EL (cell line): ENCODE measurements around the gene GSTO2.

Source experiments
- DNase-seq: peaks from one replicate; pipeline ENCODE4 v3.0.0-alpha.2; 2016

Gene GSTO2

GRCh38 chr10:104254493-104255310 is 14.3 kb upstream of the GSTO2 start, which contains the start of gene GSTO1:
GSTO1 (plus strand) TSS chr10:104254892; CDS start chr10:104254929, 37 bp downstream.
- peak; percentile 87 for DNase-seq

GRCh38 chr10:104255311-104255981 is 13.5 kb upstream of the GSTO2 start:
- DNase-seq, result peak; percentile 82

- DNase-seq, result peak; percentile 14
These were observed 12.5 kb upstream of the GSTO2 start for GRCh38 chr10:104256335-104256961.

GRCh38 chr10:104257235-104257634 is 11.7 kb upstream of the GSTO2 start:
- no peak for DNase-seq

- no peak for DNase-seq
These were observed 10.8 kb upstream of the GSTO2 start for GRCh38 chr10:104258209-104258608.

- DNase-seq, result no peak
These were observed 9.5 kb upstream of the GSTO2 start for GRCh38 chr10:104259456-104259855.

- DNase-seq, result peak; percentile 19
These were observed 8.8 kb upstream of the GSTO2 start for GRCh38 chr10:104259999-104260774.

GRCh38 chr10:104260775-104261115 is 8.2 kb upstream of the GSTO2 start:
- peak; percentile 65 for DNase-seq

GRCh38 chr10:104262055-104262454 is 6.9 kb upstream of the GSTO2 start:
- DNase-seq, result no peak

- DNase-seq, result no peak
These were observed 4.2 kb upstream of the GSTO2 start for GRCh38 chr10:104264783-104265182.

- DNase-seq, result no peak
These were observed 1.1 kb upstream of the GSTO2 start for GRCh38 chr10:104267721-104268404.

- DNase-seq, result no peak
These were observed 625 bp upstream of the GSTO2 start for GRCh38 chr10:104268405-104268712.

GRCh38 chr10:104273286-104273685 is 4.3 kb downstream of the GSTO2 start:
- DNase-seq, result peak; percentile 55

- DNase-seq, result no peak
These were observed 5.1 kb downstream of the GSTO2 start for GRCh38 chr10:104273899-104274575.

- DNase-seq, result peak; percentile 44
These were observed 6.1 kb downstream of the GSTO2 start for GRCh38 chr10:104274762-104275721.

GRCh38 chr10:104276192-104276591 is 7.2 kb downstream of the GSTO2 start:
- DNase-seq, result no peak

GRCh38 chr10:104277785-104278184 is 8.8 kb downstream of the GSTO2 start:
- DNase-seq, result no peak

GRCh38 chr10:104279550-104280259 is 10.7 kb downstream of the GSTO2 start:
- no peak for DNase-seq

- no peak for DNase-seq
These were observed 12.7 kb downstream of the GSTO2 start for GRCh38 chr10:104281694-104282093.

GRCh38 chr10:104284846-104285245 is 15.9 kb downstream of the GSTO2 start:
- no peak for DNase-seq
